CD4-positive, alpha-beta T cell treated with Interferon alpha-2 for 1 hour (primary cell): ENCODE measurements around the gene PRKCH.
A peak's percentile ranks its signal among the peaks of the same experiment; 100 is the strongest.
"Not testable (repeated sequence)": the region's sequence is repeated elsewhere in the genome, so short reads cannot be mapped to it uniquely, and the experiment has no call there.

Experiments used
- DNase-seq, 2 donors: peaks; one replicate each; pipeline ENCODE4 v3.0.0-alpha.2; 2020 to 2022

PRKCH gene

GRCh38 chr14:61460718-61461611 is 139.6 kb downstream of the PRKCH start:
- DNase-seq: peak in 1 of 2 donors; percentile 61

DNA sequence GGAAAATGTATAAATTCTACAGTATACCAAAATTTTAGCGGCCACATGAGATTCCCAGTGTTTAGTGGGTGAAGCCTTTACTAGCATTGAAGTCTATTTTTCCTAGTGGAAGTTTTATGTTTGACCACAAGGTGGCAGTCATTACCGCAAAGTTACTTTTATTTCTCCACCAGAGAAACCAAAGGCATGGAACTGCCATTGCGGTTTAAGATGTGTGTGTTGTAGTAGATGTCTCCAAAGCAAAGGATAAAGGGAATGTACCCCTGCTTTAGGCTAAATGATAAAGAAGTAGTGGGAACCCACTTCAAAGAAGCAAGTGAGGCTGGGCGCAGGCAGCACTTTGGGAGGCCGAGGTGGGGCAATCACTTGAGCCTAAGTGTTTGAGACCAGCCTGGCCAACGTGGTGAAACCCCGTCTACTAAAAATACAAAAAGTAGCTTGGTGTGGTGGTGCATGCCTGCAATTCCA is 140.5 kb downstream of the PRKCH start:
- DNase-seq: peak; percentile 50 to 79

- no peak for DNase-seq
Observed at GRCh38 chr14:61462566-61463193, 141.3 kb downstream of the PRKCH start.

DNA sequence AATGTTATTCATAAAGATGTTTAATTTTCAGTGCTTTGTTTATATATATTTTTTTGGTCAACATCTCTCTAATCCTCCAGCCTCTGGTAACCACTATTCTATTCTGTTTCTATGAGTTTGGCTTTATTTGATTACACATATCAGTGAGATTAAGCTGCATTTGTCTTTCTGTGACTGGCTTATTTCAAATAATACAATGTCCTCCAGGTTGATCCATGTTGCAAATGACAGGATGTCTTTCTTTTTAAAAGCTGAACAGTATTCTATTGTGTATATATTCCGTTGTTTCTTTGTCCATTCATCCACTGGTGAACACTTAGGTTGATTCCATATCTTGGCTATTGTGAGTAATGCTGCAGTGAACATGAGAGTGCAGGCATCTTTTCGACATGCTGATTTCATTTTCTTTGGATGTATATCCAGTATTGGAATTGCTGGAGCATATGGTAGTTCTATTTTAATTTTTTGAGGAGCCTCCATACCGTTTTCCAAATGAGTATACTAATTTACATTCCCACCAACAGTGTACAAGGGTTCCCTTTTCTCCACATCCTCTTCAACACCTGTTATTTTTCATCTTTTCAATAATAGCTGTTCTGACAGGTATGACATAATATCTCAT is 142.4 kb downstream of the PRKCH start:
- no peak for DNase-seq

GRCh38 chr14:61464539-61465320 is 143.4 kb downstream of the PRKCH start:
- not testable (repeated sequence) for DNase-seq

DNA sequence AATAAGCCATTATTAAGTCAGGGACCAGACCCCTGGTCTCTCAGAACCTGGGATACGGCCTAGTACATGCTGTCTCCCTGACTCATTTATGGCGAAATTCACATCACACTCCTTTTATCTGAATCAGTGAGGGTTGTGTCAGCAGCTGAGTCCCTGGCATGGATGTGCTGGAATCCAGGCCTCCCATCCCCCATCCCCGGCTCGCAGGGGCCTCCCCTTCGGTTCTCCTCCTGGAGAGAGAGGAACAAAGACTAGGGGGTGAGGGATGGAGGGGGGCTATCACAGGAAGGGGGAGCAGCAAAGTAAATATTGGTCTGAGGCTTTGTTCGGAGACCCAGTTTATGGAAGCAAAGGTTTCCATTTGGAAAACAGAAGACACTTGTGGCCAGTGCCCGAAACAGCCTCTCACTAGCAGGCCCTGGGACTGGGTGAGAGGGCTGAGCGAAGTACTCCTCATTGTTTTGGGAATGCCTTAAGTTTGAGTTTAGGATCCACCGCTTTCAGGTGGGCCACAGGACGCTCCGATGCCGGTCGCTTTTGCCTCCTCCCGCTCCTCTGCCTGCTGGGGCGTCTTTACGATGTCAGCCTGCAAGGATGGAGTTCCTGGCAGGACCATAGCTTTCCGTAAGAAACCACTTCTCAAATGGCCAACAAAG is 145.0 kb downstream of the PRKCH start:
- no peak for DNase-seq

DNA sequence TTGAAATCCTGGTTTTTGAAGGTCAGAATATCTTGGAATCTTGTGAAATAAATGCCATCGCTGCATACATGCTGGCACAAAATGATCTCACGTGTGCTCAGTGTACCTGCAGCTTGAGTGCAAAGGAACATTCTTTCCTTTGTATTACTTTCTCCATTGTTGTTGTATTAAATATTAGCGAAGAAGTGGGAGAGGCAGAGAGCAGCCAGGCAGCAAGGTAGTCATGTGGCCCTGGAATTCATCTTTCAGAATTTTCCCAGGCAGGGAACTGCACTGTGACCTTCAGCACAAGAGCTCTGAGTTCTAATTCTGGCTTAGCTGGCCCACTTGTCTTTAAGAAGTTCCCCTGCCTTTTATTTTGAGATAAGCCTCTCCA is 145.5 kb downstream of the PRKCH start:
- no peak for DNase-seq

GRCh38 chr14:61467296-61467695 is 145.9 kb downstream of the PRKCH start:
- no peak for DNase-seq

DNA sequence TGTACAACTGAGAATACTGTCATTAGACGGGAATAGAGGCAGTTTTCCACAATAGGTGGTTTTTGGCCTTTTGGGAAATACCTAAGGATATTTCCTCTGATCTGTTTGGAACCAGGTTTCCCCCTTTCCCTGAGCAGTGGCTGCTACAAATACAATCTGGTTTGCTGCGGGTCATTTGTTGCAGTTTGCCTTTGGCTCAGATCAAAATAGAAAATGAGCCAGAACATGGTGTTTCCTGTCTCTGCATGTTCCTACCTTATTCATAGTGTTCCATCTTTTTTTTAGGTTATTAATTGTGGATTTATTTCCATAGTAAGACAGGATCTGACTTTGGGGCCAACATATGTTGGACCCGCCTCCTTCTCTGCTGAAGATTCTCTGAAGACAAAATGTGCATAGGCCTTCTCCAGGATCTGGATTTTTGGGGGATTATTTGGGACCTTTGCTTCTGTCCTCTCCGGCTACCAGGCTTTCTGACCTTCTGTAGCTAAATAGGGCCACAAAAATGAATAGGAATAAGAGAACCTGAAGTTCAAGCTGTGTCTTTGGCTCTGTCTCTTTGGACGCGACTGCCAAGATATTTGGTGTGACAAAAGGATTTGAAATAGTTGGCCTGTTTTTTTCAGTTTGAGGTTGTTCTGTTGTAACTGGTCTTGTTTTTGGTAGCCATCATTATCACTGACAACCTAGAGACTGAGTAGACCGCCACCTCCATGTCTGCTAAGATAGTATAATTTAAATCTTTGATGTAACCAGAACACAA is 146.9 kb downstream of the PRKCH start:
- no peak for DNase-seq

DNA sequence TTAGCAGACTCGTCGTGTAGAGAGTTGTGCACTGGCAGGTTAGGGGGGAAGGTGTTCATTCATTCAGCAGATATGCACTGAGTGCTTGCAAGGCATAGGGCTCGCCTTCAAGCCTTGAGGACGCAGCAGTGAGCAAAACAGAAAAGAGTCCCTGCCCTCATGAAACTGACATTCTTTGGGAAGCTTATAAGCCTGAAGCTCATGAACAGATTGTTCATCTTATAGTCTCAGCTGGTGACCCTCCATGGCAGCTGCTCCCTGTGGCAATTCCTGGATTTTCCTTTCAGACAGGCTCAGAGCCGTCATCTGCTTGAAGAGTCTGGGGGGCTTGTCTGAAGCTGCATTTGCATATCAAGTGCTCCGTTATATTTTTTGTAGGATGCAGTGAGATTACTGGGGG is 148.4 kb downstream of the PRKCH start:
- no peak for DNase-seq

DNA sequence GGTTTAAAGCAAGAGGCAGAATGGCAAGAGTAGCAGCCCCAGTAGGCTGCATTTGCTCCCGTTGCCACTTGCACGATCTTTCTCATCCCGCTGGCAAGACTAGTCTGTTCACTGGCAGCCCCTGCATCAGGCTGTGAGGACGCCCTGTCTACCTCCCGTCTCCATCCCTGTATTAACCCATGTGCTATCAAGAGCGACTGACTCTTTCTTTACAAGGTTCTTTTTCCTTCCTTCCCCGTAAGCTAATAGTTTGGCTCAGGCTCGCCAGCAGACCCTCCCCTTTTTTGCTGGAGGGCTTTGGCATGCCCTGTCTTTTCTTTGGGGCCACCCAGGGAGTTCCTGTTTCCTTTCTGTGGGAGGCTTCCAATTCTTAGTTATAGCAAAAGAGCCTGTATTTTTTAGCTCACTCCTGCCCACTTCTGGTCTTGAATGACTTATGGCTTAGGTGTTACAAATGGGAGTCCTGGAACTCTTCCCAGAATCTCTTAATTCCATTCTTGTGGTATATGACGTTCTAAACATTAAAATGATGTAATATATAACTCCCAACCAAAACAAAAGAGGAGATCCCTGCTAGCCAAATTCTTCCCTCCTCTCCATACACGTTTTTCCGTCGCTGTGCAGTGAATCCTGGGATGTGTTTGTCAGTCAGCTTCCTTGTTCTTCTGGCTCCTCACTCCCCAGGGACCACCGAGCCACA is 149.0 kb downstream of the PRKCH start:
- no peak for DNase-seq

DNA sequence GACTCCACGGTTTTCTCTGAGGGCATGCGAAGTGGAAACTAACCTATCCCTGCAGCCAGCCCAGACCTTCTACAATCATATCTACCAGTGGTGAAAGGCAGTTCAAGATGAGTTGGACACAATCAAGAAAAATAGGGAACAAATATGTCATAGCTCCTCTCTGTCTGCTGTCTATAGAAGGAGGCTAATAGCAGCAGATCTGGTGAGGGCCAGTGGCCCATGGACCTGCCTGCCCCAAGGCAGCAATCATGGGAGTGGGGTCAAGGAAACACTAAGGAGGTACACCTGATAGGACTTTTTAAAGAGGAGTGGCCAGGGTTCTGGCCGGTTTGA is 149.5 kb downstream of the PRKCH start:
- DNase-seq: no peak

- DNase-seq: peak in 1 of 2 donors; percentile 31
Observed at GRCh38 chr14:61471297-61472005, 150.1 kb downstream of the PRKCH start.

DNA sequence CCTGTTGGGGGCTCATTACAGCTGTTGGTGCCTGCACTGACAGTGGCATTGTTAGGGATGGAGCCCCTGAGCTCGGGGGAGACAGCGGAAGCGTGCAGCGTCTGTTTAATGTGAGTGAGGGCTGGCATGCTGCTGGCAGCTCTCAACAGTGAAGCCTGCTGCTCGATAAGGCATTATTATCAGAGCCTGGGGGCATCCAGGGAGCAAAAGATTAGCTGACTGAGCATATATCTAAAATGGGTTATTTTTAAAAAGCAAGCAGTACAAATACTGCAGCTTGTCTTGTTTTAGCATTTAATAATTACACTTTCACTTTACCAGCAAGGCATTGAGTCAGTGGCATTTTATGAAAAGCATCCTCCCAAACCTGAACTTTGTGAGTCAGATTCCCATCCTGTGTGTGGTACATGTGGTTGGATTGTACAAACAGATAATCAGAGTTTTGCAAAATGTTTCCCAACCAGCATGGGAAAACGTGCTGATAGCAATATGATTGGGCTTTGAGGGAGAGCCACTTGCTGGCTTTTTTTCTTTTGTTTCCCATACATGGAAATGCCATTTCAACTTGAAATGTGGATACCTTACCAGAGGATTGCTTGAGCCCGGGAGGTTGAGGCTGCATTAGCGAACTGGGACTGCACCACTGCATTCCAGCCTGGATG is 150.8 kb downstream of the PRKCH start:
- peak; percentile 40 to 75 for DNase-seq

GRCh38 chr14:61472801-61473376 is 151.5 kb downstream of the PRKCH start:
- DNase-seq: peak; percentile 44 to 70

DNA sequence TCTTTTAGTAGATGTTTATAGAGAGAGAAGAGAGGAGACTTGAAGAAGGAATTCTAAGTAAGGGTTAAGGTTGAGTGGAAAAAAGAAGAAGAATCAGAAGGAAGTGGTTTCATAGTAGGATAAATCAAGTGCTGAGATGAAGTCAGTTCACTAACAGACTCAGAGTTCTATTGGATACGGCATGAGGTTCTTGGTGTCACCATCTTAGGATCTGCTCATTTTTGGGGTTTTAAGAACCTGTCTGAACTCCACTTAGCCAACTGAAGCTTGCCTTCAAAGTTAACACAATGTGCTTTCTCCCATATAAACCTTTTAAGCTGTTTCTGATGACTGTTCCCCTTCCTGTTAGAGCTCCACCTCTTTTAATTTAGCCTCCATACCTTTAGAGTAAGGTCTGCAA is 152.6 kb downstream of the PRKCH start:
- DNase-seq: peak in 1 of 2 donors; percentile 46

DNA sequence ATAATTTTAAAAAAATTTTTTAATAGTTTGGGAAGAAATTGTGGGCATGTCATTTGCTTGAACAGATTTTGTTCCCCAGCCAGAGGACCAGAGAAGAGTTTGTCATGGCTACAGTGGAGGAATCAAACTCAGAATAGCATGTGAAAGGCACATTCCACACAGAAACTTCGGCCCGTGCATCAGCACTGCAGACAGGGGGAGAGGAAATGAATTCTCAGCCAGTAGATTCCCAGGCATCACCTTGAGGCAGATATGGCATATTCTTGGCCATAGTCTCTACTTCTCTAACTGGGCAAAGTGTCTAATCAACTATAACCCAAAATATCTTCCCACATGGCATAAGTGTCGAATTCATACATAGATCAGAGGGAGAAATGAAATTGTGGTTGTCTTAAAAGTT is 153.3 kb downstream of the PRKCH start:
- DNase-seq: no peak

DNA sequence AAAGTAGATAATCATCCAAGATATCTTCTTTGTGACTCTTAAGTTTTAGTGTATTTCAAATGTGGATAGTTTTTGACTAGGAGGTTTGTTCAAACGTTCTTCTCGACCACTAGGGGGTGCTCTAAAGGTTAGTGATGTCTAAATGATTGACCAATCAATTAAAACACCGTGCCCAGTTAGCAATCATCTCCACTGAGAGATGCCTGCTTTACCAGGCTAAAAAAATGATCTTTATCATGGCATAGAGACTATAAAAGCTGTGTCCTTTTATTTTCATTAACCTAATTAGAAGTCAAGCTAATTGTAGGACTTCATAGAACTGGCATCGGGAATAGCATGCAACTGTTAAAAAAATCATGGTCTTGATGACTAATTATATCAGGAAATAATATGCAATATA is 153.9 kb downstream of the PRKCH start:
- peak; percentile 48 to 77 for DNase-seq

DNA sequence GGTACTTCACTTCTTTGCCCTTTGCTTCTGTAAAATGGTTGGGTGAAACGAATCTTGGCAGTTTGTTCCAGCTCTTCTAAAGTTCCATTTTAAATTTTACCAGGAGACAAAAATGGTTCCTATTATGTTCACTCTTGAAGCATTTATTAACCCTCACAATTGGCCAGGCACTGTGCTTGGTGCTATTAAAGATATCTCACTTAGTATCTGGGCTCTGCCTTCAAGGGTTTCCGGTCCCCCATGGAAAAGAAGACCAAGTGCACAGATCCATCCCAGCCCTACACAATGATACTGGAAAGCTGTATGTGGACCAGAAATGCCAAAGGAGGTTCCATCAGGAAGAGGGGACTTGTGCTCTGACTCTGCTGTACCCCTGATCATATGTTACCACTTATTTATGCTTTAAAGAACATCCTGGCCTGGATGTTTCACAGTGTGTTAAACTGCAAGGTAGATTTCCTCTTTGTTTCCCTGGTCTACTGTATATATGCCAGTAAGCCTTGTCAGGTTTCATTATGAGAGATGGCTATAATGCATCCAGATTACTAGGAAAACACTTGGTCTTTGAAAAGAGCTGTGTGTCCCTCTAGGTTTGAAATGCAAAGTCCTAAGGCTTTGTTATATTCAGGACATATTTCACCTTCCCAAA is 154.8 kb downstream of the PRKCH start:
- no peak for DNase-seq
